Measurements from ENCODE around the gene SLC6A13. TPM values are rescaled to one million over a fixed set of nuclear protein-coding genes. Genes with fewer than 3 reads are reported as not detected.

SLC6A13 gene
- total RNA-seq, 2 donors from 2014 or later, result 0.85 TPM; not detected in 1

DNA sequence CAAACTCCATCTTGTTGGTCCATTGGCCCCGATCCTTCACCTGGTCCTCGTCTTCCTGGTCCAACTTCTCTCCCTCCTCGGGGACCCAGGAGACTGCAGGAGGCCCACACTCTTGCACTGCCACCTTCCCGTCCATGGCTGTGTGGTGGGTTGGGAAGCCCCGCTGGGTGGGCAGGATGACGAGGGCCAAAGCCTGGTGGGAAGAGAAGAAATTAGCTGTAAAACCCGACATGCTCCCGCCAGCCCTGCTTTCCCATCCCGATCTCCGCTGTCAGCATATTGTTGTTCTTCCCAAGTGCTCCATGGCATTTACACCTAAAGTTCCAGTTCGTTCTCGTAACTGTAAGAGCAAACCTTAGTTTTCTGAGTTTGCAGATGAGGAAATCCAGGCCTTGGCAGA lies 52.8 kb downstream of the SLC6A13 start:
- H3K36me3 ChIP-seq, result no peaks in the 10 kb centered on the region
- no peaks in the 10 kb centered on the region for H3K4me1 ChIP-seq (replicated peaks)
- H3K4me3 ChIP-seq, result no peak overlapping the region
- H3K27ac ChIP-seq, result no peak overlapping the region
- WGBS, result 93% methylated on average over 12 of the region's 12 CpGs
- no peaks in the 10 kb centered on the region for H3K27me3 ChIP-seq (replicated peaks; ENCODE audit: insufficient read depth)
- no peak for DNase-seq (ENCODE audit: low spot score)
- intact Hi-C loops (cut with DNase I), result no loop called here
- no peaks in the 10 kb centered on the region for H3K9me3 ChIP-seq
- no peak for TF ChIP-seq POLR2AphosphoS5 (IDR thresholded peaks at IDR 0.05)
- TF ChIP-seq, protein P1, sequence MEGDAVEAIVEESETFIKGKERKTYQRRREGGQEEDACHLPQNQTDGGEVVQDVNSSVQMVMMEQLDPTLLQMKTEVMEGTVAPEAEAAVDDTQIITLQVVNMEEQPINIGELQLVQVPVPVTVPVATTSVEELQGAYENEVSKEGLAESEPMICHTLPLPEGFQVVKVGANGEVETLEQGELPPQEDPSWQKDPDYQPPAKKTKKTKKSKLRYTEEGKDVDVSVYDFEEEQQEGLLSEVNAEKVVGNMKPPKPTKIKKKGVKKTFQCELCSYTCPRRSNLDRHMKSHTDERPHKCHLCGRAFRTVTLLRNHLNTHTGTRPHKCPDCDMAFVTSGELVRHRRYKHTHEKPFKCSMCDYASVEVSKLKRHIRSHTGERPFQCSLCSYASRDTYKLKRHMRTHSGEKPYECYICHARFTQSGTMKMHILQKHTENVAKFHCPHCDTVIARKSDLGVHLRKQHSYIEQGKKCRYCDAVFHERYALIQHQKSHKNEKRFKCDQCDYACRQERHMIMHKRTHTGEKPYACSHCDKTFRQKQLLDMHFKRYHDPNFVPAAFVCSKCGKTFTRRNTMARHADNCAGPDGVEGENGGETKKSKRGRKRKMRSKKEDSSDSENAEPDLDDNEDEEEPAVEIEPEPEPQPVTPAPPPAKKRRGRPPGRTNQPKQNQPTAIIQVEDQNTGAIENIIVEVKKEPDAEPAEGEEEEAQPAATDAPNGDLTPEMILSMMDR (IDR thresholded peaks at IDR 0.05), result no peak
- no peak for TF ChIP-seq POLR2A (IDR thresholded peaks at IDR 0.05)

DNA sequence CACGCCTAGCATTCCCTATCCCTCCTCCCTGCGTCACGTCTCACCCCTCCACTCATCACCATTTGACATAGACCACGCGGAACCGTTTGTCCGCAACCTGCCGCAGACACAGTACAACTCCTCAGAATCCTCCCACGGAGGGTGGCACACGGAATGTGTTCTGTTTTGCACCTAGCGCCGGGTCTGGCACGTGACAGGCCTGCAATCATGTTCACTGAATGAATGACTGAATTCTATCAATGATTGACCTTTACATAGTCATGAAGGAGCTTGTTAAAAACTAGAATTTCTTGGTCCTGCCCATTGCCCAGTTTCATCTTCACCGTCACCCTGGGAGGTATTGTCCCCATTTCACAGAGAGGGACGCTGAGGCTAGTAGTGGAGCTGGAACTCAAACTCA lies 53.4 kb downstream of the SLC6A13 start:
- 88% methylated on average over 14 of the region's 15 CpGs for WGBS
- no peaks in the 10 kb centered on the region for H3K9me3 ChIP-seq
- no peak overlapping the region for H3K27ac ChIP-seq
- TF ChIP-seq POLR2AphosphoS5 (IDR thresholded peaks at IDR 0.05) (no peak), POLR2A (IDR thresholded peaks at IDR 0.05) (no peak)
- TF ChIP-seq, protein P1 (IDR thresholded peaks at IDR 0.05), result no peak
- no peaks in the 10 kb centered on the region for H3K27me3 ChIP-seq (replicated peaks; ENCODE audit: insufficient read depth)
- no peaks in the 10 kb centered on the region for H3K4me1 ChIP-seq (replicated peaks)
- H3K36me3 ChIP-seq, result no peaks in the 10 kb centered on the region
- no peak for DNase-seq (ENCODE audit: low spot score)
- no peak overlapping the region for H3K4me3 ChIP-seq
- intact Hi-C loops (cut with DNase I), result no loop called here

DNA sequence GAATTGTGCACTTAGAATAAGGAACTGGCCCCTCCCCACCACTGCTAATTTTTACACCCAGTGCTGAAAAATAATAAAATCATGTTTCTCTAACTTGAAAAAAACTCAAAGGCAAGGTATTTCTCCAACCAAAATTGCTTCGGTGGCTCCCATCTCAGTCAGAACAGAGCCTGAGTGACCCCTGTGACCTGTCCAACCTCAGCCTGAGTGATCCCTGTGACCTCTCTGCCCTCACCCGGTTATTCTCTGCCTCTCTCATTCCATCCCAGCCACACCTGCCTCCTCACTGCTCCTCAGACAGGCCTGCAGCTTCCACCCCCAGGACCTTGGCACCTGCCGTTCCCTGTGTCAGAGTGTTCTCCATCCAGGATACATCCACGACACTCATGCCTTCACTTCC lies 53.8 kb downstream of the SLC6A13 start:
- intact Hi-C loops (cut with DNase I), result no loop called here
- H3K27ac ChIP-seq, result no peak overlapping the region
- no peak overlapping the region for H3K4me3 ChIP-seq
- no peak for DNase-seq (ENCODE audit: low spot score)
- TF ChIP-seq POLR2AphosphoS5 (IDR thresholded peaks at IDR 0.05) (no peak), POLR2A (IDR thresholded peaks at IDR 0.05) (no peak)
- TF ChIP-seq, protein P1 (IDR thresholded peaks at IDR 0.05), result no peak
- no peaks in the 10 kb centered on the region for H3K9me3 ChIP-seq
- no peaks in the 10 kb centered on the region for H3K27me3 ChIP-seq (replicated peaks; ENCODE audit: insufficient read depth)
- H3K36me3 ChIP-seq, result no peaks in the 10 kb centered on the region
- whole genome bisulfite sequencing, result 75% methylated on average over 4 of the region's 4 CpGs
- no peaks in the 10 kb centered on the region for H3K4me1 ChIP-seq (replicated peaks)

DNA sequence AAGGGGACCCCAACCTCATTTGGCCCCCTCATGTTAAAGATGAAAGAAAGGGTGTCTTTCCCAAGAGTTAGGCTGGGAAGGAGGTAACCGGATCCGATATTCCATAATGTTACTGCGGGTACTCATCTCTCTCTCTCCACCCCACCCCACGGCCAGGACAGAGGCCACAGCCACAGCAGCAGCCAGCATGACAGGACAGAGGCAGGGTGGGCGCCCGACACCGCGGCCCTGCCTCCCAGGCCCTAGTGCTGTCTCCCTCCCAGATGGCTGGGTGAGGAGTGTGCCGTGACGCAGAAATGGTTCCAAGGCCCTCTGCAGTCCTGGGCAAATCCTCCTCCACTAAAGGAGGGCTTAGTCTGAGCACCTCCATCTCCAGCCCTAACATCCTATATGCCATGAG lies 54.8 kb downstream of the SLC6A13 start:
- WGBS, result 90% methylated on average over 10 of the region's 10 CpGs
- intact Hi-C loops (cut with DNase I), result no loop called here

More for the DNA sequence above, 54.8 kb downstream of the SLC6A13 start:
- Histone ChIP-seq H3K27ac (no peak overlapping the region), H3K9me3 (no peaks in the 10 kb centered on the region), H3K36me3 (no peaks in the 10 kb centered on the region), H3K4me3 (no peak overlapping the region), H3K27me3 (replicated peaks; ENCODE audit: insufficient read depth) (no peaks in the 10 kb centered on the region), H3K4me1 (replicated peaks) (no peaks in the 10 kb centered on the region)
- TF ChIP-seq, protein P1 (IDR thresholded peaks at IDR 0.05), result no peak
- TF ChIP-seq POLR2A (IDR thresholded peaks at IDR 0.05), result no peak
- TF ChIP-seq POLR2AphosphoS5 (IDR thresholded peaks at IDR 0.05), result no peak
- no peak for DNase-seq (ENCODE audit: low spot score)
